Measurements from ENCODE around the gene CFL1.
A peak's percentile ranks its signal among the peaks of the same experiment; 100 is the strongest.

Gene CFL1

GRCh38 chr11:65903068-65903481 is 45.1 kb upstream of the CFL1 start:
- H3K27me3 ChIP-seq (ENCODE audit: low read depth, low read length), result peaks cover 37% of the 10 kb centered on the region
- no peak overlapping the region for H3K27ac ChIP-seq (ENCODE audit: low read length)
- H3K9me3 ChIP-seq (ENCODE audit: insufficient read depth, low read length), result no peaks in the 10 kb centered on the region
- no peak overlapping the region for H2AFZ ChIP-seq (ENCODE audit: low read depth, low read length)
- H3K4me2 ChIP-seq (ENCODE audit: low read length), result no peak overlapping the region
- H3K4me1 ChIP-seq (ENCODE audit: low read length), result no peaks in the 10 kb centered on the region
- no peak overlapping the region for H3K9ac ChIP-seq (ENCODE audit: low read length)
- H3K79me2 ChIP-seq (ENCODE audit: low read length), result no peaks in the 10 kb centered on the region
- no peaks in the 10 kb centered on the region for H3K36me3 ChIP-seq (replicated peaks; ENCODE audit: low read depth, low read length)
- no peak for TF ChIP-seq EZH2phosphoT487 (IDR thresholded peaks at IDR 0.05; ENCODE audit: low read depth)
- no peak for TF ChIP-seq CTCF (IDR thresholded peaks at IDR 0.05; ENCODE audit: low read depth, low read length)
- no peaks in the 10 kb centered on the region for H4K20me1 ChIP-seq (ENCODE audit: insufficient read depth, low read length)
- H3K4me3 ChIP-seq (ENCODE audit: low read length), result no peak overlapping the region

- Histone ChIP-seq H2AFZ (ENCODE audit: low read depth, low read length) (no peak overlapping the region), H3K4me3 (ENCODE audit: low read length) (peak overlapping the region; percentile 68), H3K9me3 (ENCODE audit: insufficient read depth, low read length) (no peaks in the 10 kb centered on the region), H3K4me2 (ENCODE audit: low read length) (peak overlapping the region; percentile 59), H3K27me3 (ENCODE audit: low read depth, low read length) (peaks cover 25% of the 10 kb centered on the region; the same call in 1 of the 2 replicates), H3K27ac (ENCODE audit: low read length) (no peak overlapping the region), H3K79me2 (ENCODE audit: low read length) (no peaks in the 10 kb centered on the region), H3K4me1 (ENCODE audit: low read length) (no peaks in the 10 kb centered on the region), H3K36me3 (replicated peaks; ENCODE audit: low read depth, low read length) (no peaks in the 10 kb centered on the region), H3K9ac (ENCODE audit: low read length) (no peak overlapping the region), H4K20me1 (ENCODE audit: insufficient read depth, low read length) (no peaks in the 10 kb centered on the region)
- TF ChIP-seq CTCF (IDR thresholded peaks at IDR 0.05; ENCODE audit: low read depth, low read length) (no peak), EZH2phosphoT487 (IDR thresholded peaks at IDR 0.05; ENCODE audit: low read depth) (no peak)
Observed at GRCh38 chr11:65900899-65901180, 42.9 kb upstream of the CFL1 start.

GRCh38 chr11:65900125-65900898 is 42.3 kb upstream of the CFL1 start, which contains the start of gene FOSL1:
TSS of gene FOSL1 (minus strand) at chr11:65900388. CDS start at chr11:65900339, 49 bp downstream.
- H3K79me2 ChIP-seq (ENCODE audit: low read length), result no peaks in the 10 kb centered on the region
- H3K36me3 ChIP-seq (replicated peaks; ENCODE audit: low read depth, low read length), result no peaks in the 10 kb centered on the region
- H2AFZ ChIP-seq (ENCODE audit: low read depth, low read length), result no peak within 1 kb of the TSS
- H4K20me1 ChIP-seq (ENCODE audit: insufficient read depth, low read length), result no peaks in the 10 kb centered on the region
- H3K27ac ChIP-seq (ENCODE audit: low read length), result no peak within 1 kb of the TSS
- H3K4me1 ChIP-seq (ENCODE audit: low read length), result no peaks in the 10 kb centered on the region
- peaks cover 21% of the 10 kb centered on the region; the same call in 1 of the 2 replicates for H3K27me3 ChIP-seq (ENCODE audit: low read depth, low read length)
- H3K4me2 ChIP-seq (ENCODE audit: low read length), result peak within 1 kb of the TSS; percentile 59
- H3K4me3 ChIP-seq (ENCODE audit: low read length), result peak within 1 kb of the TSS; percentile 68
- TF ChIP-seq EZH2phosphoT487 (IDR thresholded peaks at IDR 0.05; ENCODE audit: low read depth), result no peak
- TF ChIP-seq CTCF (IDR thresholded peaks at IDR 0.05; ENCODE audit: low read depth, low read length), result no peak
- H3K9ac ChIP-seq (ENCODE audit: low read length), result no peak within 1 kb of the TSS
- no peaks in the 10 kb centered on the region for H3K9me3 ChIP-seq (ENCODE audit: insufficient read depth, low read length)

- H3K4me2 ChIP-seq (ENCODE audit: low read length), result peak overlapping the region; percentile 59; the same call in 1 of the 2 replicates
- H2AFZ ChIP-seq (ENCODE audit: low read depth, low read length), result no peak overlapping the region
- H3K36me3 ChIP-seq (replicated peaks; ENCODE audit: low read depth, low read length), result no peaks in the 10 kb centered on the region
- no peak overlapping the region for H3K27ac ChIP-seq (ENCODE audit: low read length)
- no peak overlapping the region for H3K4me3 ChIP-seq (ENCODE audit: low read length)
- H3K79me2 ChIP-seq (ENCODE audit: low read length), result no peaks in the 10 kb centered on the region
- H3K9me3 ChIP-seq (ENCODE audit: insufficient read depth, low read length), result no peaks in the 10 kb centered on the region
- peaks cover 21% of the 10 kb centered on the region; the same call in 1 of the 2 replicates for H3K27me3 ChIP-seq (ENCODE audit: low read depth, low read length)
- H3K4me1 ChIP-seq (ENCODE audit: low read length), result no peaks in the 10 kb centered on the region
- no peaks in the 10 kb centered on the region for H4K20me1 ChIP-seq (ENCODE audit: insufficient read depth, low read length)
- TF ChIP-seq EZH2phosphoT487 (IDR thresholded peaks at IDR 0.05; ENCODE audit: low read depth), result no peak
- no peak for TF ChIP-seq CTCF (IDR thresholded peaks at IDR 0.05; ENCODE audit: low read depth, low read length)
- H3K9ac ChIP-seq (ENCODE audit: low read length), result no peak overlapping the region
Observed at GRCh38 chr11:65899356-65900124, 41.6 kb upstream of the CFL1 start.
